Measurements from ENCODE around the gene BUD31. TPM values are rescaled to one million over a fixed set of nuclear protein-coding genes. Genes with fewer than 3 reads are reported as not detected.

BUD31 gene
- total and polyA plus RNA-seq, 2 experiments from 2014 or later, result 77.1 to 247 TPM

DNA sequence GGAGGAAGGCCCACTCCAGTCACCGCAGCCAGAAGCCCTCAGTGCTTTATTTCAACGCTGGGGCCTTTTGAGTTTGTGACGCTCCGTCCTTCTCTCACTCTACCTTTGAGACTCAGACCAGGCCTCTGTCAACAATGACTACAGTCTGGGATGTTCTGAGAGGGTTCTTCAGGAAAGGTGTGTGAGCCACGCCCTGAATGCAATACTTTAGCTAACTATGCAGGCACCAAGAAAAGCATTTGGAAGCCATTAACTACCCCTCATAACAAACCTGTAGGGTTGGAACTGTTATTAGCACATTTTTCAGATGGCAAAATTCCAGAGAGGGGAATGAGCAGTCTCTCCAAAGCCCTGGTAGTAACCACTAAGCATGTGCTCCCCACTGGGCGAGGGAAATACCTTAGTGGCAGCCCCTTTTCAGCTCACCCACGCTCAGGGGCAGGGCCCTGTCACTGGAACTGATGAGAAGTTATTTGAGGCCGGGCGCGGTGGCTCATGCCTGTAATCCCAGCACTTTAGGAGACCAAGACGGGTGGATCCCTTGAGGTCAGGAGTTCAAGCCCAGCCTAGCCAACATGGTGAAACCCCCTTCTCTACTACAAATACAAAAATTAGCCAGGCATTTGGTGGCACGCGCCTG, 39.9 kb upstream of the BUD31 start (continued):
- TF ChIP-seq STAT1 (IDR thresholded peaks at IDR 0.05; ENCODE audit: unreplicated experiment) (no peak), ZNF331 (CRISPR knock-in tag; IDR thresholded peaks at IDR 0.05; ENCODE audit: low read depth) (no peak), NANOG (IDR thresholded peaks at IDR 0.05; ENCODE audit: borderline replicate concordance) (no peak), ZNF114 (CRISPR knock-in tag; IDR thresholded peaks at IDR 0.05) (no peak), REST (IDR thresholded peaks at IDR 0.05; ENCODE audit: unreplicated experiment) (no peak), CREB1 (CRISPR knock-in tag; IDR thresholded peaks at IDR 0.05; ENCODE audit: low read depth) (no peak)

- Histone ChIP-seq H3K4me3 (no peak overlapping the region), H3K27me3 (ENCODE audit: insufficient read depth) (no peaks in the 10 kb centered on the region), H3K36me3 (ENCODE audit: insufficient read depth) (peaks cover 3% of the 10 kb centered on the region; the same call in 1 of the 2 replicates), H3K27ac (ENCODE audit: low read depth) (no peak overlapping the region), H2AFZ (no peak overlapping the region), H3K79me2 (replicated peaks; ENCODE audit: insufficient read depth) (no peaks in the 10 kb centered on the region), H3F3A (replicated peaks; ENCODE audit: low read depth) (0 out of 2 replicates have a peak, but pooled peaks cover 9% of the 10 kb centered on the region), H3K4me1 (ENCODE audit: insufficient read depth) (peaks cover 5% of the 10 kb centered on the region), H3K4me2 (no peak overlapping the region), H3K9me2 (ENCODE audit: insufficient read depth) (no peaks in the 10 kb centered on the region), H4K20me1 (replicated peaks; ENCODE audit: insufficient read depth) (no peaks in the 10 kb centered on the region)
- H3K27me3 Mint-ChIP-seq (ENCODE audit: insufficient read depth, low read depth, poor library complexity), result peaks cover 9% of the 10 kb centered on the region
- DNase-seq (ENCODE audit: low spot score) (no peak), ATAC-seq (no peak)
- peaks cover 10% of the 10 kb centered on the region for H3K36me3 Mint-ChIP-seq (ENCODE audit: low read depth)
- H3K27ac Mint-ChIP-seq, result no peak overlapping the region
- peaks cover 20% of the 10 kb centered on the region for H3K4me1 Mint-ChIP-seq
- no peak overlapping the region for H3K4me3 Mint-ChIP-seq
- no peaks in the 10 kb centered on the region for H3K9me3 Mint-ChIP-seq
- TF ChIP-seq ZNF114 (CRISPR knock-in tag; IDR thresholded peaks at IDR 0.05) (no peak), NANOG (IDR thresholded peaks at IDR 0.05; ENCODE audit: borderline replicate concordance) (no peak), CREB1 (CRISPR knock-in tag; IDR thresholded peaks at IDR 0.05; ENCODE audit: low read depth) (no peak), STAT1 (IDR thresholded peaks at IDR 0.05; ENCODE audit: unreplicated experiment) (no peak), ZNF331 (CRISPR knock-in tag; IDR thresholded peaks at IDR 0.05; ENCODE audit: low read depth) (no peak), REST (IDR thresholded peaks at IDR 0.05; ENCODE audit: unreplicated experiment) (no peak), JUNB (IDR thresholded peaks at IDR 0.05; ENCODE audit: unreplicated experiment) (no peak)
- TF ChIP-seq, protein P1, sequence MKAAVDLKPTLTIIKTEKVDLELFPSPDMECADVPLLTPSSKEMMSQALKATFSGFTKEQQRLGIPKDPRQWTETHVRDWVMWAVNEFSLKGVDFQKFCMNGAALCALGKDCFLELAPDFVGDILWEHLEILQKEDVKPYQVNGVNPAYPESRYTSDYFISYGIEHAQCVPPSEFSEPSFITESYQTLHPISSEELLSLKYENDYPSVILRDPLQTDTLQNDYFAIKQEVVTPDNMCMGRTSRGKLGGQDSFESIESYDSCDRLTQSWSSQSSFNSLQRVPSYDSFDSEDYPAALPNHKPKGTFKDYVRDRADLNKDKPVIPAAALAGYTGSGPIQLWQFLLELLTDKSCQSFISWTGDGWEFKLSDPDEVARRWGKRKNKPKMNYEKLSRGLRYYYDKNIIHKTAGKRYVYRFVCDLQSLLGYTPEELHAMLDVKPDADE (IDR thresholded peaks at IDR 0.05), result no peak
- TF ChIP-seq, protein P2, sequence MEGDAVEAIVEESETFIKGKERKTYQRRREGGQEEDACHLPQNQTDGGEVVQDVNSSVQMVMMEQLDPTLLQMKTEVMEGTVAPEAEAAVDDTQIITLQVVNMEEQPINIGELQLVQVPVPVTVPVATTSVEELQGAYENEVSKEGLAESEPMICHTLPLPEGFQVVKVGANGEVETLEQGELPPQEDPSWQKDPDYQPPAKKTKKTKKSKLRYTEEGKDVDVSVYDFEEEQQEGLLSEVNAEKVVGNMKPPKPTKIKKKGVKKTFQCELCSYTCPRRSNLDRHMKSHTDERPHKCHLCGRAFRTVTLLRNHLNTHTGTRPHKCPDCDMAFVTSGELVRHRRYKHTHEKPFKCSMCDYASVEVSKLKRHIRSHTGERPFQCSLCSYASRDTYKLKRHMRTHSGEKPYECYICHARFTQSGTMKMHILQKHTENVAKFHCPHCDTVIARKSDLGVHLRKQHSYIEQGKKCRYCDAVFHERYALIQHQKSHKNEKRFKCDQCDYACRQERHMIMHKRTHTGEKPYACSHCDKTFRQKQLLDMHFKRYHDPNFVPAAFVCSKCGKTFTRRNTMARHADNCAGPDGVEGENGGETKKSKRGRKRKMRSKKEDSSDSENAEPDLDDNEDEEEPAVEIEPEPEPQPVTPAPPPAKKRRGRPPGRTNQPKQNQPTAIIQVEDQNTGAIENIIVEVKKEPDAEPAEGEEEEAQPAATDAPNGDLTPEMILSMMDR (conservative IDR thresholded peaks at IDR 0.05; ENCODE audit: low read depth in 2 of 2), result no peak
These were observed 38.9 kb upstream of the BUD31 start for GRCh38 chr7:99369767-99370391.
